Nephron (organoid): ENCODE results near the gene MPV17.
A peak's percentile ranks its signal among the peaks of the same experiment; 100 is the strongest.

Experiments
- H3K27ac Mint-ChIP-seq, 3 experiments: 2 replicates each; pipeline ENCODE4 v1.8.0; 2020; ENCODE audit warnings: mixed read lengths in 3 of 3, mild to moderate bottlenecking in 2 of 3, moderate library complexity in 1 of 3
- H3K27me3 Mint-ChIP-seq: 2 replicates; pipeline ENCODE4 v1.8.0; 2021; ENCODE audit warnings: low read depth, mild to moderate bottlenecking, moderate library complexity, mixed read lengths
- H3K36me3 Mint-ChIP-seq: 2 replicates; pipeline ENCODE4 v1.8.0; 2020; ENCODE audit warnings: low read depth, mixed read lengths
- H3K4me1 Mint-ChIP-seq: 2 replicates; pipeline ENCODE4 v1.8.0; 2020; ENCODE audit warnings: mixed read lengths
- H3K4me3 Mint-ChIP-seq, 3 experiments: 2 replicates each; pipeline ENCODE4 v1.8.0; 2020; ENCODE audit warnings: mild to moderate bottlenecking in 3 of 3, mixed read lengths in 3 of 3, moderate library complexity in 2 of 3
- H3K9me3 Mint-ChIP-seq: 2 replicates; pipeline ENCODE4 v1.8.0; 2020; ENCODE audit warnings: mixed read lengths
- TF ChIP-seq, protein P1 (sequence below), 3 experiments: fragments of 200-600 bp; sonication (generic); IDR thresholded peaks; one replicate each; pipeline ENCODE4 v1.5.0; 2021; ENCODE audit warnings: antibody characterized with exemption in 3 of 3; ENCODE audit not compliant: unreplicated experiment in 3 of 3

The MPV17 gene

DNA sequence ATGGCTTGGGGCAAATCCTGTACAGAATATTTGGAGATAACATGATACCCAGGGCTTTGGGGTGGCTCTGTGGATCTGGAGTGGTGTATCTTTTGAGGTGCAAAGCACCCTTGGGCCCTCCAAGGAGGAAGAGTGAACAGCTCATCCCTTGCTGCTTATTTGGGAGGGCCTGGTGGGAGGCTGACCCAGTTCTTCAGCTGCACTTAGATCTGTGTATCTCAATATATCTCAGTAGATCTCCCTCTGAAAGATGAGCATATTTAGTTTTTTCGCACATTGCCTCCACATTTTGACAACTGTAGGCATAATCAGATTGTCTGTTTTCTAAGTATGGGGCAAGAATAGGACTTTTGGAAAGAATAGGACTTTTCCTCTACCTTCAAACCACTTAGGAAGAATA, 37.9 kb downstream of the MPV17 start:
- peaks cover 59% of the 10 kb centered on the region for H3K4me1 Mint-ChIP-seq
- peak overlapping the region; percentile 5 to 81 (median 7) for H3K4me3 Mint-ChIP-seq
- peaks cover 33% of the 10 kb centered on the region for H3K27me3 Mint-ChIP-seq
- no peaks in the 10 kb centered on the region for H3K36me3 Mint-ChIP-seq
- TF ChIP-seq, protein P1, sequence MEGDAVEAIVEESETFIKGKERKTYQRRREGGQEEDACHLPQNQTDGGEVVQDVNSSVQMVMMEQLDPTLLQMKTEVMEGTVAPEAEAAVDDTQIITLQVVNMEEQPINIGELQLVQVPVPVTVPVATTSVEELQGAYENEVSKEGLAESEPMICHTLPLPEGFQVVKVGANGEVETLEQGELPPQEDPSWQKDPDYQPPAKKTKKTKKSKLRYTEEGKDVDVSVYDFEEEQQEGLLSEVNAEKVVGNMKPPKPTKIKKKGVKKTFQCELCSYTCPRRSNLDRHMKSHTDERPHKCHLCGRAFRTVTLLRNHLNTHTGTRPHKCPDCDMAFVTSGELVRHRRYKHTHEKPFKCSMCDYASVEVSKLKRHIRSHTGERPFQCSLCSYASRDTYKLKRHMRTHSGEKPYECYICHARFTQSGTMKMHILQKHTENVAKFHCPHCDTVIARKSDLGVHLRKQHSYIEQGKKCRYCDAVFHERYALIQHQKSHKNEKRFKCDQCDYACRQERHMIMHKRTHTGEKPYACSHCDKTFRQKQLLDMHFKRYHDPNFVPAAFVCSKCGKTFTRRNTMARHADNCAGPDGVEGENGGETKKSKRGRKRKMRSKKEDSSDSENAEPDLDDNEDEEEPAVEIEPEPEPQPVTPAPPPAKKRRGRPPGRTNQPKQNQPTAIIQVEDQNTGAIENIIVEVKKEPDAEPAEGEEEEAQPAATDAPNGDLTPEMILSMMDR (IDR thresholded peaks at IDR 0.05; ENCODE audit: unreplicated experiment in 3 of 3), result no peak
- H3K9me3 Mint-ChIP-seq, result no peaks in the 10 kb centered on the region
- H3K27ac Mint-ChIP-seq, result peak overlapping the region in 1 of 3 experiments; percentile 4

DNA sequence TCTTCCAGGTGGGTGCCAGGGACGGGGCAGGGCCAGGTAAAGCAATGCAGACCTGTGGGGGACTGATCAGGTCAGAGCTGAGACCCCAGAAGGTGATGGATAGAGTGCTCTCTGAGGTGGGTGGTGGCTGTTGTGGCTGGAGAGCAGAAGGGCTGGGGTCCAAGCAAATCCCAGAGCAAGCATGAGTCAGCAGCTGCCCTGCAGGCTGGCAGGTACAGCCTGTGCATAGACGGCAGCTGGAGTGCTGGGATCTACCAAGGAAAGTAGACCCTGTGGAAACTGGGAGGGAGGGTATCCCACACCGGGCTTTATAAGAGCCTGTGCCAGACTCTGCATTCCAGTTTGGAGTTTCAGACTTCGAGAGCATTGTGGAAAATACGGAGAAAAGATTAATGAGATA, 40.0 kb downstream of the MPV17 start:
- Mint-ChIP-seq H3K27ac (peak overlapping the region; percentile 69 to 95 (median 74)), H3K36me3 (no peaks in the 10 kb centered on the region), H3K27me3 (peaks cover 32% of the 10 kb centered on the region), H3K4me3 (peak overlapping the region; percentile 67 to 91 (median 81)), H3K4me1 (peaks cover 54% of the 10 kb centered on the region), H3K9me3 (no peaks in the 10 kb centered on the region)
- TF ChIP-seq, protein P1 (IDR thresholded peaks at IDR 0.05; ENCODE audit: unreplicated experiment in 3 of 3), result no peak

DNA sequence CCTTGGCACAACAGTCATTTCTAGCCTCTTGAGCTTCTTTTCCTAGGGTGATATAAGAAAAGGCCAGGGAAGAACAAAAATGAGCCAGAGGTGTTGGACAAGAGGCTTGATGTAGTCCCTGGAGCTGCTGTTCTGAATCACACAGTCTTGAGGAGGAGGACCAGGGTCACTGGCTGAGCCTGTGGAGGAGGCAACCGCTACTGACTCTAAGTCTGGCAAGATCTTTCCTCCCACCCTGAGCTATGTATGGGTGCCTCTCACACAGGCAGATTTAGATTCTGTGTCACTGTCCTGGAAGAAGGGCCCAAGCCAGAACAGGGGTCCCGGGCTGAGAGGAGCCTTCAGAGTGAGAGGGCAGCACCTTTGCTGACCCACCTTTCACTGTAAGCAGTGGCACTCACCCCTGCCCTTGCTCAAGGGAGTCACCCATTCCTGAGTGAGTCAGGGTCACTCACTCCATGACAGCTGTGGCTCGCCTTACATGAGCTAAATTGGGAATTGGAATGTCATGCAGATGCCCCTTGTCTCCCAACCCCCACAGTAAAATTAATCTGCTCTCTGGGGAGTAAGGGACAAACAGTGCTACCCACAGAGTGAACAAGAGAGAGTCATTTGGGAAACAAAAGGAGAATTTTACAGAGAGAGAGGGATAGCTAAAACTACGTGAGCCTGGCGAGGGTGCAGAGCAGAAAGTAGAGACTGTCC, 40.9 kb downstream of the MPV17 start, which contains the start of gene TRIM54:
Gene TRIM54, plus strand, starts transcription at position 575 of the 705 bp plus-strand sequence. CDS start 303 bp downstream, outside the sequence.
- peaks cover 52% of the 10 kb centered on the region for H3K4me1 Mint-ChIP-seq
- TF ChIP-seq, protein P1 (IDR thresholded peaks at IDR 0.05; ENCODE audit: unreplicated experiment in 3 of 3), result no peak
- H3K27ac Mint-ChIP-seq, result peak within 1 kb of the TSS; percentile 69 to 95 (median 74)
- peaks cover 37% of the 10 kb centered on the region for H3K27me3 Mint-ChIP-seq
- H3K9me3 Mint-ChIP-seq, result no peaks in the 10 kb centered on the region
- H3K4me3 Mint-ChIP-seq, result peak within 1 kb of the TSS; percentile 67 to 91 (median 81)
- H3K36me3 Mint-ChIP-seq, result no peaks in the 10 kb centered on the region

DNA sequence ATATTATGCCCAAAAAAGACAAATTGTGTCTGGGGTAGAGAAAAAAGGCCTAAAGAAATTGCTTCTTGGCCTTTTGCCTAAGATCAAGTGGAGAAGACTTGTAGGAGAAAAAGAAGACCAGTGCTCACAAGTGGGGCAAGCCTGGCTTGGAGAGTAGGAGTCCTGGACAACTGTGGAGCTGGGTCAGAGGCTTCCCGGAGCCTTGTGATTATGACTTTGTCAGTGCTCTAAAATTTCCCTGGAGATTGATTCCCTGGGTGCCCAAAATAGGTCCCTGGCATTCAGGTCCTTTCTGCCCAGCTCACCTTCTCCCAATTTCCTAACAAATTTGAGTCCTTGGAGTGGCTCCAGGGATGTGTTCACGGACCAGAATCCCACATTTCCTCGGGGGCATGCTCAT, 41.5 kb downstream of the MPV17 start:
- peaks cover 50% of the 10 kb centered on the region for H3K4me1 Mint-ChIP-seq
- TF ChIP-seq, protein P1 (IDR thresholded peaks at IDR 0.05; ENCODE audit: unreplicated experiment in 3 of 3), result no peak
- peak overlapping the region; percentile 69 to 95 (median 74) for H3K27ac Mint-ChIP-seq
- no peaks in the 10 kb centered on the region for H3K9me3 Mint-ChIP-seq
- H3K27me3 Mint-ChIP-seq, result peaks cover 32% of the 10 kb centered on the region
- no peaks in the 10 kb centered on the region for H3K36me3 Mint-ChIP-seq
- peak overlapping the region; percentile 67 to 91 (median 81) for H3K4me3 Mint-ChIP-seq

DNA sequence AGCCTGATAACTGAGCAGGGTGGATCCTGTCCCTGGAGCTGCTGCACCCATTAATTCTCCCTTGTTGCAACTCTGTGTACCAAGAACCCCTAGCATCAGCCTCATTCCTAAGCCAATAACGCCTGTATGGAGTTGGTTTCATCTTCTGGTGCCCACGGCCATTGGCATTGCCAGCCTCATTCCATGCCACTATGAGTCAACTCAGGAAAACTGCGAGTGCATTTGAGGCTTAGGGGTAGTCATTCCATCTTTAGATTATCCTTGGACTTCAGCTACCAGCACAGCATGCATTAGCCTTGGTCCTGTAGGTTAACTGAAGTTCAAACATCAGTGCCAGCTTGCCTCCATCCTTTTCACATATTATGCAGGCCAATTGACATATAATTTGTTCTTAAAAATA, 42.1 kb downstream of the MPV17 start:
- peaks cover 28% of the 10 kb centered on the region for H3K27me3 Mint-ChIP-seq
- no peaks in the 10 kb centered on the region for H3K36me3 Mint-ChIP-seq
- peaks cover 46% of the 10 kb centered on the region for H3K4me1 Mint-ChIP-seq
- no peaks in the 10 kb centered on the region for H3K9me3 Mint-ChIP-seq
- TF ChIP-seq, protein P1 (IDR thresholded peaks at IDR 0.05; ENCODE audit: unreplicated experiment in 3 of 3), result no peak
- no peak overlapping the region for H3K4me3 Mint-ChIP-seq
- H3K27ac Mint-ChIP-seq, result peak overlapping the region in 2 of 3 experiments; percentile 74 to 95

DNA sequence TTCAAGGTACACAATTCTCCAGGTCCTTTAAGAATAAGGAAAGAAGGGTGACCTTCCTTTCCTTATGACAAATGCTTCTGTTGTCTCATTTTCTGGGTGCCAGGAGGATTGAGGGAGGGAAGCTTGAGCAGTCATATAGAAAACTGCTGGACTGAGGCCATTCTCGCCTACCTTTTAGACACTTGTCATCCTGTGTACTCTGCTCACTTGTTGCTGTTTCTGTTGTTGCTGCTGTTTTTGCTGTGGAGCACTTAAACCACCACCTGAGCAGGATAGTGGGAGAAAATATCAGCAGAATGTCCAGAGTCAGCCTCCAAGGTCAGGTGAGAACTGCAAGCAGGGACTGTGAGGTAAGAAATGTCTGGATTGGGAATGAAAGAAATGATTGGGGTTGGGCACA, 44.9 kb downstream of the MPV17 start:
- TF ChIP-seq, protein P1 (IDR thresholded peaks at IDR 0.05; ENCODE audit: unreplicated experiment in 3 of 3), result no peak
- H3K27ac Mint-ChIP-seq, result no peak overlapping the region
- no peaks in the 10 kb centered on the region for H3K36me3 Mint-ChIP-seq

More for the DNA sequence above, 44.9 kb downstream of the MPV17 start:
- Mint-ChIP-seq H3K4me3 (no peak overlapping the region), H3K27me3 (peaks cover 39% of the 10 kb centered on the region), H3K9me3 (no peaks in the 10 kb centered on the region), H3K4me1 (peaks cover 31% of the 10 kb centered on the region)
